GM18520 (cell line): ENCODE measurements around the gene CYP4F22.

ENCODE experiments used
- ATAC-seq: cut with Tn5 transposase; IDR thresholded peaks from one replicate; pipeline ENCODE4 v1.9.1; 2021; ENCODE audit not compliant: unreplicated experiment

CYP4F22 gene

DNA sequence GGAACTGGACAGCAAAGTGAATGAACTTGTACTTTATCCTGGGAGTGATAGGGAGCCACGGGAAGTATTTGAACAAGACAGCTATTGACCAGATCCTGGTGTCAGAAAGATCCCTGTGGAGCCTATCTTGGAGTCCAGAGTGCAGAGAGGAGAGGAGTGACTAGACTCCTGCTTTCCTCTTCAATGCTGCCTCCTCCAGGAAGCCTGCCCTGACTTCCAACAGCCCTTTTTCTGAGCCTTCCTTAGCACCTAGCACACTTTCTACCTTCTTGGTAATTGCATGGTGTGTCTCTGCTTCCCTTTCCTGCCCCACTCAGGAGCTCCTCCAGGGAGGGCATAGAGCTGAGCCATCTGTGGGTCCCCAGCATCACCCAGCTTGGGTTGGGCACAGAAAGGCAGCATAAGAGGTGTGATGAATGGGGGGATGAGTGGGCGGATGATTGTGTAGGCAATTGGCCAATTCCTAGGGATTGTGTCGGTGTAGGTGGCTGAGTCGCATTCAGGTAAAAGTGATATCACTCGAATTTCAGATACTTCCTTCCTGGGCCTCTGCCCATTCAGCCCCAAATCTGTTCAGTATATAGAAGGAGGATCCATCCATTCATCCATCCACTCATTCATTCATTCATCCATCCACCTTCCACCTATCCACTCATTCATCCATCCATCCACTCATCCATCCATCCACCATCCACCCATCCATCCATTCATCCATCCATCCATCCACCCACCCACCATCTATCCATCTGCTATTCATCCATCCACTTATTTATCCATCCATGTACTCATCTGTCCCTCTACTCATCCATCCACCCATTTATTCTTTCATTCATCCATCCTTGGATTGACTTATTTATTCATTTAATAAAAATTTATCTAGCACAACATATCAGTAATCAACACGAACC, 26.9 kb downstream of the CYP4F22 start:
- ATAC-seq = no peak

DNA sequence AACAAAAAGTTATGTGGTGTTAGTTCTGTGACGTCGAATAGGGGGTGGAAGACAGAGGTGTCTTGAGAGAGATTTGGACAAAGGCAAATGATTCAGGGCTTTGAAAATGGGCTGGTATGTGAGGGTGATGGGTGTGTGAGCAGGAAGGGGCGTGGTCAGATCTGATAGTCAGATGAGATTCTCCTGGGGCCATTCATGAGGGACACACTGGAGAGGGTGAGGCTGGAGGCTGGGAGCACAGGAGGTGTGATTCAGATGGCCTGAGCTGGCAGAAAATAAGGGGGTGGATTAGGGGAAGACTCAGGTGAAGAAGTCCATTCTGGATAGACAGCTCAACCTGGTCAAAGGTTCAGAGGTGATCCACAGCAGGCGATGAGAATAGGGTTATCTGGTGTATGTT, 28.0 kb downstream of the CYP4F22 start:
- ATAC-seq = no peak

DNA sequence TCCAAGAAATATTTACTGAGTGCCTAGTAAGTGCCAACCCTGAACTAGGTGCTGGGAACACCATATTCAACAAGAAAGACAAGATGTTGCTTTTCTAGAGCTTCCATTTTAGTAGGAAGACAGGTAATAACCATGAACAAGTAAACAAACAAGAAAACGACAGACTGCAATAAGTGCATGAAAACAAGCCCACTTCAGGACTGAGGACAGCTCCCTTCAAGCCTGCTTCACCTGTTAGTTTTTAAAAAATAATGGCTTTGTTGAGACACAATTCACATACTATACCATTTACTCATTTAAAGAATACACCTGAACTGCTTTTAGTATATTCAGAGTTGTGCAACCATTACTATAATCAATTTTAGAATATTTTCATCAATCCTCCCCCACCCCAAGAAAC, 30.4 kb downstream of the CYP4F22 start:
- ATAC-seq = no peak

DNA sequence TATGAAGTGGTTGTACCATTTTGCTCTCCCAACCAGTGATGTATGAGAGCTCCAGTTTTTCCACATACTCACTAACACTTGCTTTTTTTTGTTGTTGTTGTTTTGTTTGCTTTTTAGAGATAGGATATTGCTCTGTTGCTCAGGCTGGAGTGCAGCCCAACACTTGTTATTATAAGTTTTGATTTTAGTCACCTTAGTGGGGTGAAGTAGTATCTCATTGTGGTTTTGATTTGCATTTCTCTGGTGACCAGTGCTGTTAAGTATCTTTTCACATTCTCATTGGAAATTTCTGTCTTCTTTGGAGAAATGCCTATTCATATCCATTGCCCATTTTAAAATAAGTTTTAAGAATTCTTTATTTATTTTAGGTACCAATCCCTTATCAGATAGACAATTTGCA, 31.3 kb downstream of the CYP4F22 start:
- ATAC-seq = no peak

DNA sequence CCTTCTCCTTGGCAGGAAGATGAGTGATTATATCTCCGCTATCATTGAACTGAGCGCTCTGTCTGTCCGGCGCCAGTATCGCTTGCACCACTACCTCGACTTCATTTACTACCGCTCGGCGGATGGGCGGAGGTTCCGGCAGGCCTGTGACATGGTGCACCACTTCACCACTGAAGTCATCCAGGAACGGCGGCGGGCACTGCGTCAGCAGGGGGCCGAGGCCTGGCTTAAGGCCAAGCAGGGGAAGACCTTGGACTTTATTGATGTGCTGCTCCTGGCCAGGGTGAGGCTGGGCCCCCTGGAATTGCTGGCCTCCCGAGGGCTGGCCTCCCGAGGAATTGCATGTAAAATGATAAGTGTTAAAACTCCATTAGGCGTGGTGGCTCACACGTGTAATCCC, 32.1 kb downstream of the CYP4F22 start:
- ATAC-seq = no peak

DNA sequence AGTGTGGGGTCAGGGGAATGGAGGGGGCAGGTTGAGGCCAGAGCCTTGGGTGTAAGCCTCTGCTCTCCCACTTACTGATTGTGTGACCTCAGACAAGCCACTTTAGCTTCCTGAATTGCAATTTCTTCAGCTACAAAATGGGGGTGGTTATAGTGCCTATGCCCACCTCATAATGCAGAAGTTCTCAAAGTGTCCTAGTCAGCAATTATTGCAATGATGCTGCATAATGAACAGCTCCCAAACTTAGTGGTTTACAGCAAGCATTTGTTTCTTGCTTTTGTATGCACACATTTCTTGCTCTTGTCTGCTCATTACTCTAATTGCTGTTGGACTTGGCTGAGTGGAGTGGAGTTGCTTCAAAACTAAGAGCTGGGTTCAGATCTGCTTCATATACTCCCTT, 36.0 kb downstream of the CYP4F22 start:
- no peak for ATAC-seq

DNA sequence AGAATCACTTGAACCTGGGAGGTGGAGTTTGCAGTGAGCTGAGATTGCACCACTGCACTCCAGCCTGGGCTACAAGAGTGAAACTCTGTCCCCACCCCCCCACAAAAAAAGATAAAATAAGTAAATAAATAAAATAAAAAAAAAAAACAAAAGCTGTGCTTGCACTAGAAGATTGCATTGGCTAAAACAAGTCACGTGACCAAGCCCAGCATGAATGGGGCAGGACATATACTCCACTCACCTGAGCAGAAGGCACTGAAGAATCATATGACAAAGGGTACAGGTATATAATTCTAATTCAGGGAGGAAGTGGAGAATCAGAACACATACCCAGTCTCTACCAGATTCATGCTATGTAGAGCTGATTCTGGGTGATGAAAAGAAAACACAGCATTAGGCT, 36.6 kb downstream of the CYP4F22 start:
- no peak for ATAC-seq

DNA sequence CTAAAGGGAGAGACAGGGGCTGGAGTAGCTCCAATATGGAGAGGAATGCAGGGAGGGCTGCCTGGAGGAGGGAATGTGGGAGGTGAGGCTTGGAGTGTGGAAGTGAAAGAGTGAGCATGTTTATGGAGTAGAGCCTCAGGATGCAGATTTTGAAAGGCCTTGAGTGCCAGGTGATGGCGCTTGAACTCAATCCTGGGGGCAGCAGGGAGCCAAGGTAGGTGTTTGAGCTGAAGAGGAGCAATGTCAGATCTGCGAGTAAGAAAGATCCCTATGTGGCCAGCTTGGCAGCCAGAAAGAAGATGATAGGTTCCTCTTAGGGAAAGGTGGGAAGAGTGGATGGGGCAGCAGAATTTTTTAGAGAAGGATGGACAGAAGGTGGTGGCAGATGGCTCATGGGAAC, 40.3 kb downstream of the CYP4F22 start:
- no peak for ATAC-seq

DNA sequence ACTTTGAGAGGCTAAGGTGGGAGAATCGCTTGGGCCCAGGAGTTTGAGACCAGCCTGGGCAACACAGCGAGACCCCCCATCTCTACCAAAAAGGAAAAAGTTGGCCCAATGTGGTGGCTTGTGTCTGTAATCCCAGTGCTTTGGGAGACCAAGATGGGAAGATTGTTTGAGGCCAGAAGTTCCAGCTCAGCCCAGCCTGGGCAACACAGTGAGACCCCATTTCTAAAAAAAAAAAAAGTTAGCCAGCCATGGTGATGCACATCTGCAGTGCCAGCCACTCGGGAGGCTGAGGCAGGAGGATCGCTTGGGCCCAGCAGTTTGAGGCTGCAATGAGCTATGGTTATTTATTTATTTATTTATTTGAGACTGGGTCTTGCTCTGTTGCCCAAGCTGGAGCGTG, 41.3 kb downstream of the CYP4F22 start:
- ATAC-seq = no peak

DNA sequence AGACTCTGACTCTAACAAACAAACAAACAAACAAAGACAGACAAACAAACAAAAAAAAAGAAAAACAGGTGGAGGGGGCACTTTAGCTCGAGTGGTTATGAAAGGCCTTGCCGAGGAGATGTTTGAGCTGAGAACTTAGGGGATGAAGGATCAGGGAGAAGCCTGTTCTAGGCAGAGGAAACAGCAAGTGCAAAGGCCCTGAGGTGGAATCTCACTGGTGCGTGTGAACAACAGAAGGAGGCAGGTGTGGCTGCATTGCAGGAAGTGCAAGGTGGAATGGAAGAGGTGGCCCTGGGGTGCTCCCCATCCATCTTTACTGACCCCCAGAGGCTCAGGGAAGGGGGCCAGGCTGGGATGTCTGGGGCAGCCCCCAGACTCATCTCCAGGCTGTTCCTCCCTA, 41.9 kb downstream of the CYP4F22 start:
- ATAC-seq = no peak

DNA sequence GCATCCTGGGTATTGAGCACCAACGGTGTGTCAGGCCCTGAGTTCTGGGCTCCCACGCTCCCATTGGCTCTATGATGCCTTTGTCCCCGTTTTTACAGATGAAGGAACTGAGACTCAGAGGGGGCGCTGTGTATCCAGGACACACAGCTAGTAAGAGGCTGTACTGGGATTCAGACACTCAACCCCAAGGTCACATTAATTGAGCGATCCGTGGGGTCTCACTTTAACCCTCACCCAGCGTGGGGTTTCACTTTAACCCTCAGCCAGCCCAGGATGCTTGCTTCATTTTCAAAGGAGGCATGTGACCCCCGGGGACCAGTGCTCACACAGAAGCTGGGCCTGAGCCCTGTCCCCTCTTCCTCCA, 42.6 kb downstream of the CYP4F22 start:
- ATAC-seq = no peak

DNA sequence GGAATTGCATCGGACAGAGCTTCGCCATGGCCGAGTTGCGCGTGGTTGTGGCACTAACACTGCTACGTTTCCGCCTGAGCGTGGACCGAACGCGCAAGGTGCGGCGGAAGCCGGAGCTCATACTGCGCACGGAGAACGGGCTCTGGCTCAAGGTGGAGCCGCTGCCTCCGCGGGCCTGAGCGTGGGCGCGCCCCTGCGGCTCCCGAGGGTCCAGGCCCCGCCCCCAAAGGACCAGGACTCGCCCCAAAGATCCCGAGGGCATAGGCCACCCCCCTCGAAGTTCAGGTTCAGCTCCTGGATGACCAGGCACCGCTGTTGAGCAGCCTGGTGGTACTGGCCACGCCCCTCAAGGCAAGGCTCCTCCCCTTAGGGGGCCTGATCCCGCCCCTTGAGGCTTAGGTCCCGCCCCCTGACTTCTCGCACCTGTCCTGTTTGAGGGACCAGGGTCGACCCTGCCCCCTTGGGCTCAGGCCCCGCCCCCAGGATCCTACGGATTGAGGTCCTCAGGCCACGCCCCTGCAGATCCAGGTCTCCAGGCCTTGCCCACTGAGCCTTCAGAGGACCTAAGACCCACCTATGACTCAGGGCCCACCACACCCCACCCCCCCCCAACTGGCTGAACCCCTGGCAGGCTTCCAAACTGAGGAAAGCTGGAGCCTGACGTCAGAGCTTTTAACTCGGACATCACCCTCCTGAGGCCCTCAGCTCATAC, 43.1 kb downstream of the CYP4F22 start:
- ATAC-seq = no peak

DNA sequence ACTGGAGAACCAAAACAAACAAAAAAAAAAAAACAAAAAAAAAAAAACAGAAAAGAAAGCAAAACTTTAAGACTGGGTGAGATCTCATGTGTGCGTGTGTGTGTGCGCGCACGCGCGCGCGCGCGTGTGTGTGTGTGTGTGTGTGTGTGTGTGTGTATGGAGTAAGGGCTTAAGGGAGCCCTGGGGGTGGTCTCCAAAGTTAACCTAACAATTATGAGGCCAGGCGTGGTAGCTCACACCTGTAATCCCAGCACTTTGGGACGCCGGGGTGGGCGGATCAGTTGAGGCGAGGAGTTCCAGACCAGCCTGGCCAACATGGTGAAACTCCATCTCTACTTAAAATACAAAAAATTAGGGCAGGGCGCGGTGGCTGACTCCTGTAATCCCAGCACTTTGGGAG, 46.7 kb downstream of the CYP4F22 start:
- ATAC-seq = no peak

DNA sequence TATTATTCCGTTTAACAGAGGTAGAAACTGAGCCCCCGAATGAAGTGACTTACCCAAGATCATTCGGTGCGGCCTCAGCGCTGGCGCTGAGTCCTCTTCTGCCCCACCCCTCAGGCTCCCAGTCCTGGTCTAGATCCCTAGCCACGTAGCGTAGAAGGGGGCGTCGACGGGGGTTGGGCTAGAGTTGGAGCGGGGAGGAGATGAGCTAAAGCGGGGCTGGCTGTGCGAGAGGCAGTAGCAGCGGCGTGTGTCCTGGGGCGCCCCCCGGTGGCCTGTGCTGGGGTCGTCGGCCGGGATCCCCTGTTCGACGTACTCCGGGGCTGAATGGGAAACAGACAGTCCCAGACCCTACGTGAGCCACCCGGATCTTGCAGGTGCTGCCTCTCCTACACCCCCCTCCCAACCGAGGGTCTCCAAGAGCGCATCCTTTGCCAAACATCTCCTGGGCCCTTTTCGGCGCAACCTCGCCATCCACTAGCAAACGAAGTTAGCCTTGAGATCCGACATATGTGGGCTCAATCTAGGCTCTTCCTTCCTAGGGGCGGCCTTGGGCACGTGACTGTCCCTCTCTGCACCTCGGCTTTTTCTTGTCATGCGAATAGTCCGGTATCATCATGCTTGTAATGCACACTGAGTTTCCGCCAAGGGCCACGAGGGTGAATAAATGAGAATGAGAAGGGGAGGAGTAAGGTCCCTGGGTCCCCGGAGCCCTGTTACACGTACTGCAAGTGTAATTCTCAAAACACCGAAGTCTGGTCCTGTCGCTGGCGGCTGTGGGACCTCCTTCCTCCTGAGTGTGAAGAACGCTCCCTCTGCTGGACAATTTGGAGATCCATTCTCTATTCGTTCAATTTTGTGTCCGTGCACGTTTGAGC, 47.7 kb downstream of the CYP4F22 start:
- peak; percentile 79 for ATAC-seq

DNA sequence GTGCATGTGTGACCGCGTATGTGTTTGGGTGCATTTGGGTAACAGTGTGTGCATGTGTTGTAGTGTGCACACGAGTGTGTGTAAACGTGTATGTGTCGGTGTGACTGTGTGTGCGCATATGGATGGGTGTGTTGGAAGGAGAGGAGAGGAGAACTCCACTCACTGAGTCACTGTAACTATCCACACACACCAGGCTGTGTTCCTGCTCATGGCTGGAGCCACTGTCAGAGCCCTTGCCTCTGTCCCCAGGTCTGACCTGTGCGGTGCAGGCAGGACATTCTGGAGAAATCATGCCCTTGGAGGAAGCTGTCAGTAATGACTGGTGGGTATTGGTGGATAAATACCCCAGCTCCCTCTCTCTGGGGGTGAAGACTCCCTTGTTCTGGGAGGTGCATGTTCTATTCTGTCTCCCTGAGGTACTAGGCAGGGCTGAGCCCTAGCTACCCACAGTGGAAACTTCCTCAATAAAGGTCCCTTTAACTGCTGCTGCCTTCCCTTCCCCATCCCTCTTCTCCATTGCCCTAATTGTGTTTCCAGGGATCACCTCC, 48.4 kb downstream of the CYP4F22 start:
- no peak for ATAC-seq

DNA sequence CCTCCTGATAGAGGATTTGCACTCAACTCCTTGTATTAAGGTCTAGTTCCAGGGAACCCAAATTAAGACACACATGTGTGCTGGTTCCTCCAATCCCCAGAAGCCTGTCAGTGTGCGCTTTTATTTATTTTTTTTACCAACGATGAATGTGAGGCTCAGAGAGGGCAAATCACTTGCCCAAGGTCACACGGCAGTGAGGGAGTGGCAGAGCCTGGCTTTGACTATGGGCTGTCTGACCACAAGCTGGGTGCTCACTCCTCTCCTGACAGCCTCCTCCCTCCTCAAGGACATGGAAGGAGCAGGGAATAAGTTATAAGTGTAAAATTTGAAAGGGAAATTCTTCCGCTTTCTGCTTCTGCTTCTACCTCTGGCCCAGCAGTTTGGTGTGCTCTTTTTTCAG, 48.9 kb downstream of the CYP4F22 start:
- ATAC-seq = no peak

DNA sequence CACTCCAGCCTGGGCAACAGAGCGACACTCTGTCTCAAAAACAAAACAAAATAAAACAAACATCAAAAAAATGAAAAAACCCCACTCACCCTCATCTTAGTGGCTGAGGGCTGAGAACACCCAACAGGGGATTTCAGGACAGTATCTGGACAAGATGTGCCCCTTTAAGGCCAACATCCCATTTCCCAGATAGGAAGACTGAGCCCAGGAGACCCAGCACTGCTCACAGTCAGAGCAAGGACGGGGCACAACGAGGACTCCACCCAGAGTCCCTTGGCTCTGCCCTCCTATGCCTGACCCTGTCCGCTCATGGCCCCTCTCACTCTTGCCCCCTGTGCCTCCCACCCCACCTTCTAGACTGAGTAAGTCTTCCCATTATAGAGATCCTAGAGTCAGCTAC, 53.8 kb downstream of the CYP4F22 start:
- ATAC-seq = no peak

DNA sequence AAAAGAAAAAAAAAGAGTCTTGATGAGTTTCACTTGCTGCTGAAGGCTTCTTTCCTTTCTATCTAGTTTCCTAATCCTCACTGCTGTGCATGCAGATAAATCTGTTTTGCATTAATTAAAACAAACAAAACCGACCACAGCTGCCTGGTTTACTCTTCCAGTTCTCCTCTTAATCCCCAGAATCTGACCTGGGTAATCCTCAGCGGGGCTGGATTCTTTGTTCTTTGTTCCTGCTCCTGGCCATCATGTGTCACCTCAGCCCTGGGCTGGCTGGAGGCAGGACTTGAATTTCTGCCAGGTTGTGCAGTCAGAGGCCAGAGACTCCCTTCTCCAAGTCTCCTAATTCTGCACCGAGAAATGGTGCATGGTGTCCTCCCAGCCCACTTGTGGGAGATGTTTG, 54.5 kb downstream of the CYP4F22 start:
- no peak for ATAC-seq

DNA sequence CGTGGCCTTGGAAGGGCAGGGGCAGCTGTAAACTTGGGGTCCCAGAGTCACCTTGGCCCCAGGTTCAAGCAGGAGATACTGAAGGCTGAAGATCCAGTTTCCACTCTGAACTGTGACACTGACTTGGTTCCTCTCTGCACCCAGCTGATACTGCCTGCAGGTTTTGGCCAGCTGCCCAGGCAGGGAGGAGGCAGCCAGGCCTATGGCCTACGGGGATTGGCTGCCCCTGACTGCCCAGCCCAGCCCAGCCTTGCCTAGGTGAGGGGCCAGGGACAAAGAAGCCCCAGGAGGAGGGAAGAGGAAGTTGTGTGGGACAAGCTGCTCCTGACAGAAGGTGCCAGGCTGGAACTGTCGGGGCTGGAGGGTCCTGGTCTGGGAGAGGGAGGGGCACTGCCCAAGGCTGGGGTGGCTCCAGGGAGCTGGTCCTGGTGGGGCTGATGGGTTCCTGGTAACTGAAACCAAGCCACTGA, 55.0 kb downstream of the CYP4F22 start:
- ATAC-seq = no peak

DNA sequence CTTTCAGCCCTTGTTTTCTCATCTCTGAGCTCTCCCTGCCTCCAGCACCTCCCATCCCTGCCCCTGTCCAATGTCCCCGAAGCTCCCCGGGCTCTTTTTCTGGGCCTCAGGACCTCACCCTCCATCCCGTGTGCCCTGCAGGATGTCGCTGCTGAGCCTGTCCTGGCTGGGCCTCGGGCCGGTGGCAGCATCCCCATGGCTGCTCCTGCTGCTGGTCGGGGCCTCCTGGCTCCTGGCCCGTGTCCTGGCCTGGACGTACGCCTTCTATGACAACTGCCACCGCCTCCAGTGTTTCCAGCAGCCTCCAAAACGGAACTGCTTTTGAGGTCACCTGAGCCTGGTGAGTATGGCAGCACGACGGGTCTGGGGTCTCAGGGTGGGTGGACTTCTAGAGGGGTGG, 55.6 kb downstream of the CYP4F22 start:
- ATAC-seq = no peak

DNA sequence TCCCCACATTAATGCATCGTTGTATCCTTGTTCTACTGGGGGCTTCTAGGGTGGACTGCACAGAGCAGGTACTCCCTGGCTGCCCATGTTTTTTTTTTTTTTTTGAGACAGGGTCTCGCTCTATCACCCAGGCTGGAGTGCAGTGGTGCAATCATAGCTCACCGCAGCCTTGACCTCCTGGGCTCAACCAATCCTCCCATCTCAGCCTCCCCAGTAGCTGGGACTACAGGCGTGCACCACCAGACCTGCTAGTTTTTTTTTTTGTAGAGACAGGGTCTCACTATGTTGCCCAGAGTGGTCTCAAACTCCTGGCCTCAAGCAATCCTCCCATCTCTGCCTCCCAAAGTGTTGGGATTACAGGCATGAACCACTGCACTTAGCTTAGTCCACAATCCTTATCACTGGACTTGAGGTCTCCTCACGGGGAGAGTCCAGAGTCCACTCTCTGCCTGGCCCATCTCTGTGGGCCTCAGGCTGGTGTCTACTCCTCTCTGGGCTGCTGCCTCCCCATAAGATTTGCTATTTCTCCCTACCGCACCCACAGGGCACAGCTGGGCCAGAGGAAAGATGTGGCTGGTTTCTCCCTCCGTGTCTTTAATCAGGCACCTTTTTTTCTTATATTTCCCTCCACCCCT, 56.3 kb downstream of the CYP4F22 start:
- ATAC-seq = no peak
